SHP77 (cell line): ENCODE data around the gene PXDN.
A peak's percentile ranks its signal among the peaks of the same experiment; 100 is the strongest.

Experiments
- DNase-seq, 2 experiments: peaks; one replicate each; lab custom pipeline; 2025; lab: John Stamatoyannopoulos, UW

PXDN gene

DNA sequence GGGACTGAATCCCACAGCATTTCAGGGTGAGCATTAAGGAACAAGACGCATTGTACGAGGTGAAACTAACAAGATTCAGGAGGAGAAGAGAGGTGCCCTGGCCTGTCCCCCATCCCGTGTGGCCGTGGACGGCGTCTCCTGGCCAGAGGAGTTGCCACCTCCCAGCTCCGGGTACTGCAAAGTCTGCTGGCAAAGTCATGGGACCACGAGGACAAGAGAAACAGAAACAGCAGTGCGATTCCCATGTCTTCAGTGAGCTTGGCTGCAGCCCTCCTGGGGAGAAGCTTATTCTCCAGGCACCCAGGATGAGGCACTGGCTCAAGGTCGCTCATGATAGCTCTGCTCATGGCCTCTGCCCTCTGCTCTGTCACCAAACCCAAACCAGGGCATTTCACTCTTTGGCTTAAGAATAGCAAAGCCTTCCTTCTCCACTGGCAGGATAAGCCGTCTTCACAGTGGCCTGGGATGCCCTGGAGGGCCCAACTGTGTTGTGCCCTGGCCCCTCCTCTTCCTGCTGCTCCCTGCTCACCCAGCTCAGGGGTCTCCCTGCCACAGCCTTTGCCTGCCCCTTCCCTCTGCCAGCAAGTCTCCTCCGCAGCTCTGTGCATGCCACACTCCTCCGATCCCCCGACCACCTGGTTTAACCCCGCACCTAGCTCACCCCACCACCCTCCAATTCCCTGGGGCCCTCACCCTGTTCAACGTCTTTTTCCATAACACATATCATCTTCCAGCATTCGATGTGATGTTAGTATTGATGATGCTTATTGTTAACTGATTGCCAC, 144.8 kb downstream of the PXDN start:
- no peak for DNase-seq

DNA sequence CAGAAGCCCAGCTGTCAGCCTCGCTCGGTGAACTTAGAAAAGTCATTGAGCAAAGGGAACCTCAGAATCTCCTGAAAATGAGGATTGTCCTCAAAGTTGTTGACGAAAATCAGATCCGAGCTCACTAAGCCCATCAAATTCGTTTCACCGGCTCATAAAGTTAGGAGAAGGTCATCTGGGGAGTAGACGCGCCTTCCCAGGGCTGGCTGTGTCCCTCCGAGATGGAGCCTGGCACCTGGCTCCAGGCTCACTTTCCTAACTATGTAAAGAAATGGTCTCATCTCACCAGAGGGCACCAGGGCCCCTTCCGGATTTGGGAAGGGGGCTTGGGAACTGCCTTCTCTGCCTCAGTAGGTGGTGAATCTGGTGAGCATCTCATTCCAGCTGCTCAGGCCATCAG, 145.5 kb downstream of the PXDN start:
- DNase-seq, result no peak

DNA sequence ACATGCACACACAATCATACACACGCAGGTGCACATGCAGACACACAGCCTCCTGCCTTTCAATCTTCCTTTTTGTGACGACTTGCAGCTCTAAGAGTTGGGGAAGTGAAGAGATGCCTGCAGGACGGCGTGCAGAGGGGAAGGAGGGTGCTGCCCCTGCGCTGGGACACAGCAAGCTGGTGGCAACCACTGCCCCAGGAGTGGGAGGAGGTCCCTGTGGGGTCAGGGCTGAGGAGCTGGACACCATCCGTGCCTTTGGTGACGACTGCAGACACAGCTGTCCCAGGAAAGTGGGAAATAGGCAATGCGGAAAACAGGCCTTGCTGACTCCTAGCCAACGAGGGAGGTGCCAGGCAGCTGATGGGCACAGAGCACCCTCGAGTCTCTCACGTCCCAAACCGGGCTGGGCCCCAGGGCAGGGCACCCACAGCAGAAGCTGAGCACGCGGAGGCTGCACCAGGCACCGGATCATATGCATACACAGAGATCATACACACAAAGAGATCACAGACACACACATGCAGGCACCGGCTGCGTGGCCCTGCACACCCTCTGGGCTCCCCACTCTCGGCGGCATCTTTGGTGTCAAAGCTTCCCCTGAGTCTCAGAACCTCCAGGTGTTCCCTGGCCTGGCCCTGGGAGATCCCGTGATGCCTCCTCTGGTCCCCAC, 146.1 kb downstream of the PXDN start:
- no peak for DNase-seq

DNA sequence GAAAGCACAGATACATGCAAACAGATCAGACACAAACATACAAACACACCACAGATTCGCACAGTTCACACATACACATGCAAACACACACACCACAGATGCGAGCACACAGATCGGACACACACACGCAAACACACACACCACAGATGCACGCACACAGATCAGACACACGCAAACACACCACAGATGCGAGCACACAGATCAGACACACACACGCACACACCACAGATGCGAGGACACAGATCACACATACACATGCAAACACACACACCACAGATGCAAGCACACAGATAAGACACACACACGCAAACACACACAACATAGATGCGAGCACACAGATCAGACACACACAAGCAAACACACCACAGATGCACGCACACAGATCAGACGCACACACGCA, 149.0 kb downstream of the PXDN start:
- DNase-seq, result no peak

DNA sequence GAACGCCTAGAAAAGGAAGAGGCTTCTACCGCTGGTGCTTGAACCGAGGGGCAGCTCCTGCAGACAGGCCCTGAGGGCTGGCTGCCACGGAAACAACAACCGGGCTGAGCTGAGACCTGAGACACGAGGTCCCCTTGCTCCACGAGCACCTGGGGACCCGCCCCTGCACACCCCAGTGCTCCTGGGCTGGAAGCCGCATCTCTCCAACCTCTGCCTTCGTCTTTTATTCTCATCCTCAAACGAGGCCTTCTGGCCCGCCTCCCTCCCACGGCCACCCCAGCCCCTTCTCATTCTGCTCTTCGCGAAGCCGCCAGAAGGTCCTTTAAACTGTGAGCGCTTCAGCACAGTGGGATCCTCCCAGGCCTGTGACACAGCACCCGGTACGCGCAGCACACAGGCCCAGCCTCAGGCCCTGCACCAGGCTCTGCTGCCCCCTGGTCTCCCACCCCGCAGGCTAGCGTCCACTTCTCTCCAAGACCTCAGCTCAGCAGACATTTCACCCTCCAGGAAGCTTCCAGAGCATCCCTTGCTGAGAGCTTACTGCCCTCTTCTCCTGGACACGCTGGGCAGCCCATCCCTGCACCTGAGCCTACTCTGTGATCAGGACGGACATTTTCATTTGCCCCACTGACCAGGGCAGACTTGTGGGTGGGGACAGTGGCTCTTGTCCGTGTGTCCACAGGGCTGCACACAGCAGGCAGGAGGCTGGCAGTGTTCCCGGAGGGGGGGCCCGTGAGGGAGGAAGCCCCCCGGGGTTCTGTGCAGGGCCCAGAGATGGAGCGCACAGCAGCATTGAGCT, 149.7 kb downstream of the PXDN start:
- no peak for DNase-seq

DNA sequence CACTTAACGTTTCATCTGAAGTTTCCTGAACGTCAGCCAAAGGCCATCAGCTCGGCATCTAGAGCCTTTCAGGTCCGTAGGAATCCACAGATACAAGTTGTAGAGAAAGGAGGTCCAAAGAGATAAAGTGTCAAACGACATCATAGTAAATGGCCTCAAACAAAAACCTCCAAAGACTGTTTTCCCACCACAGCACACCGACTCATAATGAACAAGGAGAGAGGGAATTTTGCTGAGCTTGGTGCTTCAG, 150.3 kb downstream of the PXDN start:
- peak in 1 of 2 experiments; percentile 68 for DNase-seq

DNA sequence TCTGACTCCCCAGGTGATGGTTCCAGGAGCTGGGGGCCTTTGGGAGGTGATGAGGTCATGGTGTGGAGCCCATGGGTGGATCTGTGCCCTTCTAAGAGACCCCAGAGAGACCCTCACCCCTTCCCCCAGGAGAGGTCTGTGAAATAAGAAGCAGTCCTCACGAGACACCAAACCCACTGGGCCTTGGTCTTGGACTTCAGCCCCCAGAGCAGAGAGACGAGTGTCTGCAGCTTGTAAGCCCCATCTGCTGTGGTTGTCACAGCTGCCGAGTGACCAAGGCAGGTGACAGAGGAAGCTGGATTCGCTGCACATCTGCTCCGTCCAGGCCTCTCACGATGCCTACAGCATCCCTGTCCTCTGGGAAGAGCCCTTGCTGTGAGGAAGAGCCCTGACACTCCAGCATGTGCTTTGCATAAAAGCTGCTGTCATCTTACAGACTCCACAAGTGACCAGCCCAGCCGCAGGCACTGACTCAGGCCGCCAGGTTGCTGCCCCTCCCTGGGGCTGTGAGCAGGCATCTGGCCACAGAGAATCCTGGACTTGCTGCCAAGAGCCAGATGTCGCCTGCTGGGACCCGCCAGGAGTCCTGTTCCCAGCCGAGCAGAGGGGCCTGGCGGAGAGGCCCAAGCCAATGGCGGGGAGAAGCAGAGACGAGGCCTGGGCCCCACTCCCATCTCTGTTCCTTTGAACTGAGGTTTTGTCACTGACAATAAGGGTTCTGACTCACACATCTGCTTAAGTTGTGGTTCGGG, 150.8 kb downstream of the PXDN start:
- peak; percentile 87 to 98 for DNase-seq

DNA sequence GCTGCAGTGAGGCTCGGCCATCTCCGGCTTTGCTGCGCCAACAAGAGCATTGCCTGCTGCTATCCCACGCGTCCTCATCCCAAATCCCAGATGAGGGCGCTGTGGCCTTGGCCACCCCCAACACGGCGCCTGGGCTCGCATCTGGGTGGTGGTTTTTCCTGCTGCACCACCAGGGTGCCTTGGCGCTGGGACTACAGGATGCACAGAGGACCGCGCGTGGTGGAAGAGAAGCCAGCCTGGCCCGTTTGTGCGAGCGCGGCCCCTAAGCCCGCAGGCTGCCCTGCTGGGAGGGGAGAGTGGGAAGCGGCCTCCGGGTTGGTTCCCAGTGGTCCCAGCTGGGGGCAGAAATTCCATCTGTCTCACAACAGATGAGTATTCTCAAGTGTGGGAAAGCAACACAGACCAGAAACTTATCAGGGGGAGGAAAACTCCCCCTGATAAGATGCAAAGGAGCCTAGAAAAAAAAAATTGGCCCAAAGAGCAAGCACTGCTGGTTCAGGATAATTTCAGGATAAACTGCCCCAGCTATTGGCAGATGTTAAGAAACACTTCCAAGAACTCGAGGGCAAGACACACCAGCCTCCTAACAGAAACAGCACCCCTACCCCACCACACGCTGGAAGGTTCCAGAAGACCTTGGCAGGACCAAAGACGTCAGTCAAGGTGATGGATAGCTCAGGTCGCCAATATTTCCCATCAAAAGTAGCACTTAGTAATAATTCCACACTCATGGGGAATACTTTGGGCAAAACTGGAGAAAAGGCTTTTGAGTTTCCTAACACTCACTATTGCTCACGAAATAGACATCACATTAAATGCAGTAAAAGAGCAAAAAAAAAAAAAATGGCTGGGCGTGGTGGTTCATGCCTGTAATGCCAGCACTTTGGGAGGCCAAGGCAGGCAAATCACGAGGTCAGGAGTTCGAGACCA, 152.1 kb downstream of the PXDN start:
- DNase-seq, result peak; percentile 74 to 84

DNA sequence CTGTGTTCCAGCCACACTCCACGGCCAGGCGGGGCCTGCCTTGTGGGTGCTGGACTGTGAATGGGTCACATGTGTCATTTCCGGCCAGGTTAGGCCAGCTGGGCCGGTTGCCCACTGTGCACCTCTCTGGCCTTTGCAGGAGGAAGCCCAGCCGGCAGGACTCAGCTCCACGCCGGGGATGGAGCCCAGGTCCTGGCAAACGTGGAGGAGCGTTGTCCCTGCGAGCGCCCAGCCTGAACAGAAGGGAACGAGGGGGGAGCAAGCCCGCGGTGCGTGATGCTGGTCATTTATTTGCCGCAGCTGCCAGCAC, 152.9 kb downstream of the PXDN start:
- DNase-seq, result no peak

DNA sequence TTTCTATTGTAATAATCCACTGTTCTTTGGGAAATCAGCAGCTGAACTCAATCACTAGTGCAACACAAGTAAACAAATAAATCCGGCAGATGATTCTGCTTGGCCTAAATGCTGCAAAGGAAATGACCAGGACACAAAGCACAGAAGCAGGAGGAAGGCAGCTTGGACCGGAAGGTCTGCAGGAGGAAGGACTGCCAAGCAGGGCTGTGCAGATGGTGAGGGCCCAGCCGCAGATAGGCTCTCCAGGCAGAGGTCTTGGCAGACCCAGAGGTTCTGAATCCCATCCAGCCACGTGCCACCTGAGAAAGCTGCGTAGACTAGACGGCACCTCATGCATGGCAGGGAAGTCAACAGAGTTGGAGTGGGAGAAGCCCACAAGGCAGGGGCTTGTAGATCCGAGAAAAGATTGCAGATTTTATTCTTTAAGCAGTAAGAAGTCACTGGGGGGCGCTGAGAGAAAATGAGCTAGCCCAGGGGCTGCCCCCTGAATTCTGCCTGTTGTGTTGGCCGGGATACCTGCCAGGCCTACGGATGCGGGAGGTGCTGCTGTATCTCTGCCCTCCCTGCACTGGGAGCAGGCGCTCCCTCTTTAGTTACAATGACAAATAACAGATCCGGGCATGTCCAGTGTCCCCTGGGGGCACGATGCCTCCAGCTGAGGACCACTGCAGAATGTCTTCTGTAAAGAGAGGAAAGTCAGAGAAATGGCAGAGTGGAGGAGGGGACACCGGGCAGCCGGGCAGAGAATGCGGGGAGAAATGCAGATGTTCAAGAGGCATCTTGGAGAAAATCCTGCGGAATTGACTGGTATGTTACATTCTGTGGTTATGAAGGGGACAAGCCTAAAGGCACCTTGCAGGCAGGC, 153.5 kb downstream of the PXDN start:
- no peak for DNase-seq

DNA sequence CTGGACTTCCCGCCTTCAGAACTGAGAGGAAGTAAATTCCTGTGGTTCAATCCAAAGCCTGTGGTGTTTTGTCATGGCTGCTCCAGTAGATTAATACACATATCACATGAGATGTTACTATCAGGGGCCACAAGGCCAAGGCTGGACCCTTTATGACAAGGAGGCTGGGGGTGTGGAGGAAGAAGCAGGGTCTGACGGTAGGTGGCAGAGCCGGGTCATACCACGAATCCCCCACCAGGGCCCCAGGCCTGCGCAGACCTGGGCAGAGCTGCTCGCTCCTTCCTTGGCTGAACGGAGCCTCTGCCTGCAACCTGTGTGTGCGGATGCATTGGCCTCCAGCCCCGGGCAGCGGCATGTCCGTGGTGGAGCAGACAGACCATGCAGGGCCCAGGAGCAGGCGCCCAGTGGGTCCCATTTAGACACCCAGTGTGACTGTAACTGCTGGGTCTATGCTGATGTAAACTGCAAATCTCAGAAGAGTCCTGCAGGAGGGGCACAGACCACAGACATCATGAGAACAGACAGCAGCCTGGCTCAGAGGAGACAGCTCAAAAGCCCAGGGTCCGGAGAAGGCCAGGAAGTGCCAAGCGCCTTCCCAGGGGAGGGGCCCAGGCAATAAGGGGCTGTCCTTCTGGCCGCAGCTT, 155.2 kb downstream of the PXDN start:
- DNase-seq, result no peak

DNA sequence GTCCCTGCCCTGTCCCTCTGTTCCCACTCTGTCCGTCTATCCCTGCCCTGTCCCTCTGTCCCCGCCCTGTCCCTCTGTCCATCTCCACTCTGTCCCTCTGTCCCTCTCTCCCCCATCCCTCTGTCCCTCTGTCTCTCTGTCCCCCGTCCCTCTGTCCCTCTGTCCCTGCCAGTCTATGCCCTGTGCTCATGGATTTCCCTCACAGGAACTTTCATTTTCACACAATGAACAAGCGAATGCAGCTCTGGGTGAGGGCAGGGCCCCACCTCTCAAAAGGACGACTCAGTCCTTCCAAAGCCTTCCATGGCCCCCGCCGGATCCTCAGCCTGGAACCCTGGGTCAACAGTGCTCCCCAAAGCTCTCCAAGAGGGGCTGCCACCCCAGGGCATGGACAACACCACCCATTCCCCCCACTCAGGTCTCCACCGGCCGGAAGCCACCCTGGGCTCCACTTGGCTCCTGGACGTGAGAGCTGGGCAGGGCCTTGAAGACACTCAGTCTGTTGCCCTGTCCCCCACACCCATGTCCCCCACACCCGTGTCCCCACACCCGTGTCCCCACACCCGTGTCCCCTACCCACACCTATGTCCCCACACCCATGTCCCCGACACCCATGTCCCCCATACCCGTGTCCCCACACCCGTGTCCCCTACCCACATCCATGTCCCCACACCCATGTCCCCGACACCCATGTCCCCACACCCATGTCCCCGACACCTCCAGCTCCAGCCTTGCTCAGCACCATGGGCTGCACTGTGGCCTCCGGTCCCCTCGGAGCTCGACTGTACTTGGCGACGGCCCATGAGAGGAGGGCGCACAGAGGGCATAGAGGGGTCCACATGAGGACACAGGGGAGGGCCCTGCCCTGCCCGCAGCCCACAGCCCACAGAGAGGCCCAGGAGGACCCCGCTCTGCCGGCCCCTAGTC, 156.0 kb downstream of the PXDN start:
- no peak for DNase-seq

DNA sequence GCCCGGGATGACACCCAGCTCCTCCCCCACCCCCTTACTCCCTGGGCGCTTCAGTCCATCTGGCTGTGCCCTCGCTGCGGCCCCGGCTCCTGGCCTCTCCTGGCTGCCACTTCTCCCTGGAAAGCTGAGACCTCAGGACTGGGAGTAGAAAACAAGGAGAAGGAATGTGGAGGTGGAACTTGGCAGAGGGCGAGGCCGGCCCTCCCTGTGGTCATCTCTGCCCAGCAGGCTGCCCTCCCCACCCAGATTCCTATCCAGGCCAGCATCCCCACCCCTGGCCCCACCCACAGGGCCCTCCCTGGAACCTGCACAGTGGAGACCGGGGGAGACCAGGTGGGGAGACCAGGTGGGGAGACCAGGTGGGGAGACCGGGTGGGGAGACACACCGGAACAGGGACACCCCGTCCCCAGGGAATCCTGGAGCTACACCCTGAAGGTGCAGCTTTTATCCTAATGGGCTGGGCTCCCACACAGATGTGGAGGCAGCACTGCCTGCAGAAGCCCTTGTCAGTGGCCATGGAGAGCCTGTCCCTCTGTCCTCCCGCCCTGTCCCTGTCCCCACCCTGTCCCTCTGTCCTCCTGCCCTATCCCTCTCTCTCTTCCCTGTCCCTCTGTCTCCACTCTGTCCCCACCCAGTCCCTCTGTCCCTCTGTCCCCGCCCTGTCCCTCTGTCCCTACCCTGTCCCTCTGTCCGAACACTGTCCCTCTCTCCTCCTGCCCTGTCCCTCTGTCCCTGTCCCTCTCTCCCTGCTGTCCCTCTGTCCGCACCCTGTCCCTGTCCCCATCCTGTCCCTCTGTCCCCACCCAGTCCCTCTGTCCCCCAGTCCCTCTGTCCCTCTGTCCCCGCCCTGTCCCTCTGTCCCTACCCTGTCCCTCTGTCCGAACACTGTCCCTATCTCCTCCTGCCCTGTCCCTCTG, 157.1 kb downstream of the PXDN start:
- no peak for DNase-seq

DNA sequence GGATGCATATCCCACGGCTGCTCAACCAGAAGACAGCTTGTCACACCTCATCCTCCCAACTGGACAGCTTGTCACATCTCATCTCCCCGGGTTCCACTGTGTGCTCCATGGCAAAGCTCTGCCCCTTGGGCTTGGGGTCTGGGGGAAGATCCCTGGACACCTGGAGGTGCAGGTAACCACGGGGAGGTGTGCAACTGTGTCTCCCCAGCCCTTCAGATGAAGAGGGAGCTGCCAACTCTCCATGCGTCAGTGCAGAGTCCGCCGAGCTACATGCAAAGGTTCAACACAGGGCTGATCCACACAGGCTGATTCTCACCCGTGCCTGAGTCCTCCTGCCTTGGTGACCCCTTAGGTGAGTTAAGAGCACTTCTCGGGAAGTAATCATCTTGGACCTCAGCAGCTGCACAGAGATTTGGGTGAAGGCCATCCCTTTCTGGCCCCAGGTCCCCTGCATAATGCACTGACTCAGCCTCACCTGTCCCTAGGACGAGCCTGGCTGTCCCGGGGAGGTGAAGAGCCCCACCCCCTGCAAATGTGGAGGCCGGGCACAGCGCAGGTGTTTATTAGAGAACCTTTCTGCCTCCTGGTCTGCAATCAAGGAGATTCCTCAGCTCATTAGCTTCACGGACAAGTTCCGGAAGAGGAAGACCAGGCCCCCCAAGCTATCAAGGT, 157.9 kb downstream of the PXDN start:
- DNase-seq, result no peak

DNA sequence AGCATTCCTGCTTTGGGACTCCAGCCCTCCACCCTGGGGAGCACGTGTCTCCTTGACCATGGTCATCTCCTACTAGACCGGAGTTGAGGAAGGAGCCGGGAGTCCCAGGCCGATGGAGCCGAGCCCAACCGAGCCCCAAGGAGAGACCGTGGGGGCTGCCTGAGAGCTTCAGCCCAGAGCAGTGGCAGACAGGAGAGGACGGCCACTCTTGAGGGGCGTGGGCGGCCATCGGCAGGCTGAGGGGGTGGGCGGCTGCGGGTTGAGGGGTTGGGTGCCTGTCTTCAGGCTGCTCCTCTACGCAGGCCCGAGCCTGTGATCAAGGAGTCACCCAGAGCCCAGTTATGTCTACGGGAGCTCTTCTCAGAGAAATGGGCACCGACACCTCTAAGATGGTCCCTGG, 158.7 kb downstream of the PXDN start:
- no peak for DNase-seq

DNA sequence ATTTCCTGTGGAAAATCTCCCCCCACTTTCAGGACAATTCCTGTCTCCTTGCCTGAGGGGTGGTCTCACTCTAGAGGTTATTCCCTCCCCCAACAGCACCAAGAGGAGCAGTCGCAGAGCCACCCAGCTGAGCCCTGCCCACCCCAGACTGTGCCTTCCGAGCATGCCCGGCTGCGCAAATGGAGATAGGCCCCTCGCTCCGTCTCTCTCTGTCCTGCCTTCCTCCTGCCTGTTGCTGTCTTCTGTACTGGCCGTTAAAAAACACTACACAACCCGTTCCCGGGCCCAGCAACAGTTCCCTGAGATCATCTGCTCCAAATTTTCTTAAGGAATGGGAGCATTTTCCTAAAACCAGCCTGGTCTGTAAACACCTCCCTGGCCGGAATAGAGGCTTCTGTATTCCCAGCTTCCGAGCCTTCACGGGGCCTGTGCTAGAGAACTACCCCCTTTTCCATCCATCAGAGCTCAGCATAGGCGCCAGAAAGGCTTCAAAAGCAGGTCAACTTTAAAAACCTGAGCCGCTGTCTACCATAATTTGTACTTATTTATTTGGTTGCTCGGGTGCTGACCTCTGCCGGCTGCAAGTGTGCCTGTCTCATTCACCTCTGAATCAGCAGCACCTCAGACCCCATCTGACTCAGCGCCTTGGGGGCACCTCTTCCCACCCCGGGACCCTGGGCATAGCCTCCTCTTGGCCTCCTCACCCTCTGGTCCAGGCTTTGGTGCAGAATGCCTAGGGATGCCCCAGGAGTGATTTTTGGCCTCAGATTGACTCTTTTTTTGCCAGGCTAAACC, 159.4 kb downstream of the PXDN start:
- peak in 1 of 2 experiments; percentile 26 for DNase-seq
